Measurements from ENCODE around the gene GLT1D1. TPM values are rescaled to one million over a fixed set of nuclear protein-coding genes. Genes with fewer than 3 reads are reported as not detected.

Gene GLT1D1
- total RNA-seq, 1 donor from 2014 or later, result 0.44 TPM

- H3K9me3 Mint-ChIP-seq (ENCODE audit: unreplicated experiment), result peaks cover 21% of the 10 kb centered on the region
- TF ChIP-seq, protein P1, sequence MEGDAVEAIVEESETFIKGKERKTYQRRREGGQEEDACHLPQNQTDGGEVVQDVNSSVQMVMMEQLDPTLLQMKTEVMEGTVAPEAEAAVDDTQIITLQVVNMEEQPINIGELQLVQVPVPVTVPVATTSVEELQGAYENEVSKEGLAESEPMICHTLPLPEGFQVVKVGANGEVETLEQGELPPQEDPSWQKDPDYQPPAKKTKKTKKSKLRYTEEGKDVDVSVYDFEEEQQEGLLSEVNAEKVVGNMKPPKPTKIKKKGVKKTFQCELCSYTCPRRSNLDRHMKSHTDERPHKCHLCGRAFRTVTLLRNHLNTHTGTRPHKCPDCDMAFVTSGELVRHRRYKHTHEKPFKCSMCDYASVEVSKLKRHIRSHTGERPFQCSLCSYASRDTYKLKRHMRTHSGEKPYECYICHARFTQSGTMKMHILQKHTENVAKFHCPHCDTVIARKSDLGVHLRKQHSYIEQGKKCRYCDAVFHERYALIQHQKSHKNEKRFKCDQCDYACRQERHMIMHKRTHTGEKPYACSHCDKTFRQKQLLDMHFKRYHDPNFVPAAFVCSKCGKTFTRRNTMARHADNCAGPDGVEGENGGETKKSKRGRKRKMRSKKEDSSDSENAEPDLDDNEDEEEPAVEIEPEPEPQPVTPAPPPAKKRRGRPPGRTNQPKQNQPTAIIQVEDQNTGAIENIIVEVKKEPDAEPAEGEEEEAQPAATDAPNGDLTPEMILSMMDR (IDR thresholded peaks at IDR 0.05; ENCODE audit: unreplicated experiment), result no peak
Observed at GRCh38 chr12:128807161-128807724, 46.0 kb upstream of the GLT1D1 start.

GRCh38 chr12:128808651-128809050 is 44.6 kb upstream of the GLT1D1 start:
- DNase-seq (ENCODE audit: low spot score), result no peak
- Mint-ChIP-seq H3K4me1 (ENCODE audit: unreplicated experiment) (no peaks in the 10 kb centered on the region), H3K27me3 (ENCODE audit: unreplicated experiment) (peaks cover 2% of the 10 kb centered on the region), H3K4me3 (ENCODE audit: unreplicated experiment) (no peak overlapping the region), H3K9me3 (ENCODE audit: unreplicated experiment) (peaks cover 17% of the 10 kb centered on the region), H3K27ac (ENCODE audit: unreplicated experiment) (no peak overlapping the region), H3K36me3 (ENCODE audit: low read depth, unreplicated experiment) (peaks cover 8% of the 10 kb centered on the region)
- TF ChIP-seq, protein P1 (IDR thresholded peaks at IDR 0.05; ENCODE audit: unreplicated experiment), result no peak

More at GRCh38 chr12:128807161-128807724, 46.0 kb upstream of the GLT1D1 start:
- H3K36me3 Mint-ChIP-seq (ENCODE audit: low read depth, unreplicated experiment), result peaks cover 10% of the 10 kb centered on the region
- no peak overlapping the region for H3K4me3 Mint-ChIP-seq (ENCODE audit: unreplicated experiment)
- H3K4me1 Mint-ChIP-seq (ENCODE audit: unreplicated experiment), result no peaks in the 10 kb centered on the region
- DNase-seq (ENCODE audit: low spot score), result no peak
- H3K27me3 Mint-ChIP-seq (ENCODE audit: unreplicated experiment), result peaks cover 4% of the 10 kb centered on the region
- H3K27ac Mint-ChIP-seq (ENCODE audit: unreplicated experiment), result no peak overlapping the region

- H3K9me3 Mint-ChIP-seq (ENCODE audit: unreplicated experiment), result peaks cover 12% of the 10 kb centered on the region
- H3K4me1 Mint-ChIP-seq (ENCODE audit: unreplicated experiment), result no peaks in the 10 kb centered on the region
- peaks cover 15% of the 10 kb centered on the region for H3K36me3 Mint-ChIP-seq (ENCODE audit: low read depth, unreplicated experiment)
- no peak overlapping the region for H3K4me3 Mint-ChIP-seq (ENCODE audit: unreplicated experiment)
- no peak overlapping the region for H3K27ac Mint-ChIP-seq (ENCODE audit: unreplicated experiment)
- no peak for DNase-seq (ENCODE audit: low spot score)
- TF ChIP-seq, protein P1 (IDR thresholded peaks at IDR 0.05; ENCODE audit: unreplicated experiment), result no peak
- H3K27me3 Mint-ChIP-seq (ENCODE audit: unreplicated experiment), result peaks cover 2% of the 10 kb centered on the region
Observed at GRCh38 chr12:128810182-128811127, 42.8 kb upstream of the GLT1D1 start.

- no peak overlapping the region for H3K27ac Mint-ChIP-seq (ENCODE audit: unreplicated experiment)
- TF ChIP-seq, protein P1 (IDR thresholded peaks at IDR 0.05; ENCODE audit: unreplicated experiment), result no peak
- no peak for DNase-seq (ENCODE audit: low spot score)
- H3K9me3 Mint-ChIP-seq (ENCODE audit: unreplicated experiment), result peaks cover 12% of the 10 kb centered on the region
- H3K4me3 Mint-ChIP-seq (ENCODE audit: unreplicated experiment), result no peak overlapping the region
- peaks cover 2% of the 10 kb centered on the region for H3K27me3 Mint-ChIP-seq (ENCODE audit: unreplicated experiment)
- H3K4me1 Mint-ChIP-seq (ENCODE audit: unreplicated experiment), result no peaks in the 10 kb centered on the region
- H3K36me3 Mint-ChIP-seq (ENCODE audit: low read depth, unreplicated experiment), result peaks cover 15% of the 10 kb centered on the region
Observed at GRCh38 chr12:128811806-128812205, 41.5 kb upstream of the GLT1D1 start.

DNA sequence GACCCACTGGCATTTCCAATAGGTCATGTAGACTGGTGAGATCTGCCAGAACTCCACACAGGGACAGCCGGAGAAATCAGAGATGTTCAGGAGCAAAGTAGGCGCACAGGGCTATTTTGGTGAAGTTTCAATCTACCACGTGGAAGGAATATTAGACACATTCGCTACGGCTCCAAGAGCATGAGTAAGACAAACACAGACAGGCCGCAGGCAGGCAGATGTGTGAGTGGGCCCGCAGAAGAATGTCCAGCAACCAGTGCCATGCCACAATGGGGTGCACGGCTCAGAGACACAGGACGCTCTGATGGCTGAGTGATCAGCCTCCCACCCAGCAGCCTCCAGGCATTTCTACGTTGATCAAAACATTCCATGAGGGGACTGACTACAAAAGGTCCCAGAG is 39.9 kb upstream of the GLT1D1 start:
- Mint-ChIP-seq H3K36me3 (ENCODE audit: low read depth, unreplicated experiment) (peaks cover 15% of the 10 kb centered on the region), H3K4me1 (ENCODE audit: unreplicated experiment) (no peaks in the 10 kb centered on the region), H3K27me3 (ENCODE audit: unreplicated experiment) (peaks cover 2% of the 10 kb centered on the region), H3K9me3 (ENCODE audit: unreplicated experiment) (peaks cover 12% of the 10 kb centered on the region), H3K27ac (ENCODE audit: unreplicated experiment) (no peak overlapping the region), H3K4me3 (ENCODE audit: unreplicated experiment) (no peak overlapping the region)
- DNase-seq (ENCODE audit: low spot score), result no peak
- TF ChIP-seq, protein P1 (IDR thresholded peaks at IDR 0.05; ENCODE audit: unreplicated experiment), result no peak
